ENCODE data around the gene ABHD17B.

ABHD17B gene

DNA sequence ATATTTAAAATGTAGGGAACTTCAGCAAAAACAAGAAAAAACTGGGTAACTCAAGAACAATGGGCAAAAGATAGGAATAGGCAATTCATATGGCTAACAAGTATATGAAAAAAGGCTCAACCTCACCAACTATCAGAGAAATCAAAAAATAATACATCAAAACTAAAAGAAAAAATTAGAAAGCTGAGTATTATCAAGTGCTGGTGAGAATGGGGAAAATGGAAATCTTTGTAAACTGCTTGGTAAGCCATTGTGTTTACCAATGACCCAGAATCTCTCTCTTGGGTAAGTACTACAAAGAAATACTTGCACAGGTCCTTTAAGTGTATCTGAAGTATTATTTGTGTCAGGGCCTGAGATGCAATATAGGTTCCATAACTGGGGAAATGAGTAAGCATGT, 27.0 kb downstream of the ABHD17B start:
- no peak for ATAC-seq (ENCODE audit: low read depth)
- TF ChIP-seq, protein P1, sequence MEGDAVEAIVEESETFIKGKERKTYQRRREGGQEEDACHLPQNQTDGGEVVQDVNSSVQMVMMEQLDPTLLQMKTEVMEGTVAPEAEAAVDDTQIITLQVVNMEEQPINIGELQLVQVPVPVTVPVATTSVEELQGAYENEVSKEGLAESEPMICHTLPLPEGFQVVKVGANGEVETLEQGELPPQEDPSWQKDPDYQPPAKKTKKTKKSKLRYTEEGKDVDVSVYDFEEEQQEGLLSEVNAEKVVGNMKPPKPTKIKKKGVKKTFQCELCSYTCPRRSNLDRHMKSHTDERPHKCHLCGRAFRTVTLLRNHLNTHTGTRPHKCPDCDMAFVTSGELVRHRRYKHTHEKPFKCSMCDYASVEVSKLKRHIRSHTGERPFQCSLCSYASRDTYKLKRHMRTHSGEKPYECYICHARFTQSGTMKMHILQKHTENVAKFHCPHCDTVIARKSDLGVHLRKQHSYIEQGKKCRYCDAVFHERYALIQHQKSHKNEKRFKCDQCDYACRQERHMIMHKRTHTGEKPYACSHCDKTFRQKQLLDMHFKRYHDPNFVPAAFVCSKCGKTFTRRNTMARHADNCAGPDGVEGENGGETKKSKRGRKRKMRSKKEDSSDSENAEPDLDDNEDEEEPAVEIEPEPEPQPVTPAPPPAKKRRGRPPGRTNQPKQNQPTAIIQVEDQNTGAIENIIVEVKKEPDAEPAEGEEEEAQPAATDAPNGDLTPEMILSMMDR (IDR thresholded peaks at IDR 0.05; ENCODE audit: poor library complexity, severe bottlenecking), result no peak
- H3K36me3 ChIP-seq (ENCODE audit: low read depth), result no peaks in the 10 kb centered on the region

DNA sequence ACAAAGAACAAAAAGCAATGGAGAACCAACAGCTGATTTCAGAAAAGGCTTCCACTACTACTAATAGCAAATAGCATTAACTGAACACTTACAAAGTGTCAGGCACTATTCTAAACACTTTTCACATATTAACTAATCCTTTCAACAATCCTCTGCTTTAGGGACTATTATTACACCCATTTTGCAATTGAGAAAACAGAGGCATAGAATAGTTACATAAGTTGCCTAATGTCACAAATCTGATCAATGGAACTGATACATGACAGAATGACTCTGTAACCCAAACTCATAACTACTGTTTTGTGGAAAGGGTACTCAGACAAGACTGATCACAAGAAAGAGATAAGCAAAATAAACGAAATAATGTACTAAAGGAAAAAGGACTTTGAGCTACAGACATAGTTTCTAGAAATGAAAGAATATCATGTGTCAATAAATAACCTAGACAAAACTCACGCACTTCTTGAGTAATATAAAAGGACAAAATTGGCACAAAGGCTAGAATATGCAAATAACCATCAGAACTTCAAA, 31.3 kb downstream of the ABHD17B start:
- DNase-seq (ENCODE audit: low spot score), result no peak

More for the DNA sequence above, 27.0 kb downstream of the ABHD17B start:
- no peaks in the 10 kb centered on the region for H3K4me1 ChIP-seq (ENCODE audit: insufficient read depth, poor library complexity, severe bottlenecking)
- no peaks in the 10 kb centered on the region for H3K27me3 ChIP-seq (ENCODE audit: insufficient read depth, poor library complexity, severe bottlenecking)
- no peak overlapping the region for H3K27ac ChIP-seq (ENCODE audit: poor library complexity, severe bottlenecking)
- no peak overlapping the region for H3K4me3 ChIP-seq (ENCODE audit: severe bottlenecking)
- peaks cover 3% of the 10 kb centered on the region for H3K9me3 ChIP-seq (ENCODE audit: severe bottlenecking)
- no peak for DNase-seq (ENCODE audit: low spot score)

DNA sequence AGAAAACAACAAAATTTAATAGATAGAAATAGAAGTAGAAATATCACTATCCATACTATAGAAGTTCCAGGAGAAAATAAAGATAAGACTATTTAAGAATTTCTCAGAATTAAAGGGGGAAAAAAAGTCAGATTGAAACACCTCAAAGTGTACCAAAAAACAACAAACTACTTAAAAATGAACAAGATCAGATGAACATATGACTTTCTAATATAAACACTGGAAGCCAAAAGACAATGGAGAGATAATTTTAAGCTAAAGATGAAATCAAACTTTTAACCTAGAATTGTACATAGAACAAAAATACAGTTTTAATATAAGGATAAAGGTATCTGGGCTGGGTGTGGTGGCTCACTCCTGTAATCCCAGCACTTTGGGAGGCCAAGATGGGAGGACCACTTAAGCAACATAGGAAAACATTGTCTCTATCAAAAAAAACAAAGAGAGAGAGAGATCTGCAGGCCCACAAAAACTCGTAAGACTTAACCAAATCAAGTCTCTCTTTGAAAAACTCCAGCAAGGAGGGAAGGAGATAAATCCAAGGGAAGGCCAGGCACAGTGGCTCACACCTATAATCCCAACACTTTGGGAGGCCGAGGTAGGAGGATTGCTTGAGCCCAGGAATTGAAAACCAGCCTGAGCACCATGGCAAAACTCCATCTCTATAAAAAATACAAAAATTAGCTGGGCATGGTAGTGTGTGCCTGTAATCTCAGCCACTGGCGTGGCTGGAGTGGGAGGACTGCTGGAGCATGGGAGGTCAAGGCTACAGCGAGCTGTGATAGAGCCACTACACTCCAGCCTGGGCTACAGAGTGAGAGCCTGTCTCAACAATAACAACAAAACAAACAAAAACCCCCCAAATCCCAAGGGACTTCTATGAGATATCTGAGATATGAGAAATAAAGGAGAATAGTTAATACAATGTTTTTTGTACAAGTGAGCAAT, 32.4 kb downstream of the ABHD17B start:
- TF ChIP-seq, protein P1 (IDR thresholded peaks at IDR 0.05; ENCODE audit: poor library complexity, severe bottlenecking), result no peak
- peaks cover 5% of the 10 kb centered on the region for H3K9me3 ChIP-seq (ENCODE audit: severe bottlenecking)
- ATAC-seq (ENCODE audit: low read depth) (no peak), DNase-seq (ENCODE audit: low spot score) (no peak)
- no peak overlapping the region for H3K27ac ChIP-seq (ENCODE audit: poor library complexity, severe bottlenecking)
- no peaks in the 10 kb centered on the region for H3K27me3 ChIP-seq (ENCODE audit: insufficient read depth, poor library complexity, severe bottlenecking)
- H3K4me1 ChIP-seq (ENCODE audit: insufficient read depth, poor library complexity, severe bottlenecking), result no peaks in the 10 kb centered on the region
- no peak overlapping the region for H3K4me3 ChIP-seq (ENCODE audit: severe bottlenecking)
- H3K36me3 ChIP-seq (ENCODE audit: low read depth), result peaks cover 5% of the 10 kb centered on the region; the same call in 1 of the 2 replicates

More for the DNA sequence above, 31.3 kb downstream of the ABHD17B start:
- ATAC-seq (ENCODE audit: low read depth), result no peak
- TF ChIP-seq, protein P1 (IDR thresholded peaks at IDR 0.05; ENCODE audit: poor library complexity, severe bottlenecking), result no peak
- no peaks in the 10 kb centered on the region; the same call in 1 of the 2 replicates for H3K36me3 ChIP-seq (ENCODE audit: low read depth)
- no peak overlapping the region for H3K4me3 ChIP-seq (ENCODE audit: severe bottlenecking)
- no peaks in the 10 kb centered on the region for H3K4me1 ChIP-seq (ENCODE audit: insufficient read depth, poor library complexity, severe bottlenecking)
- no peaks in the 10 kb centered on the region for H3K27me3 ChIP-seq (ENCODE audit: insufficient read depth, poor library complexity, severe bottlenecking)
- H3K27ac ChIP-seq (ENCODE audit: poor library complexity, severe bottlenecking), result no peak overlapping the region
- peaks cover 8% of the 10 kb centered on the region for H3K9me3 ChIP-seq (ENCODE audit: severe bottlenecking)

DNA sequence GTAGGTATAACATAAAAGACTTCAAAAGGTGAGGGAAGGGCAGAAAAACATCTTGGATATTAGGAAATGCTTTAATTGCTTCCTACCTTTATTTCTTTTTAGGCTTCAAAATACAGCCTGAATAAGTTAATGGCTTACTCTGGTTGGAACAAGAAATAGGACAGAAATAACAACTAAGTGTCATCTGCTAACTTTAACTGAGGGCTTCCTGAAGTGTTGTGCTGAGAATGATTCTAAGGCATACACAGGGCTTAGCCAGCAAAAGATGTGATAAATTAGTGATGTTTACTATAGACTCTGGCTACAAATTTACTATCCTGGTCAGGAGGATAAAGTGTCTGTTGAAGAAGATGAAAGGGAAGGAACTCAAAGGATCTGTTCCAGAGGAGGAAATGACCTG, 34.2 kb downstream of the ABHD17B start:
- H3K4me1 ChIP-seq (ENCODE audit: insufficient read depth, poor library complexity, severe bottlenecking), result no peaks in the 10 kb centered on the region
- peaks cover 5% of the 10 kb centered on the region for H3K9me3 ChIP-seq (ENCODE audit: severe bottlenecking)
- H3K36me3 ChIP-seq (ENCODE audit: low read depth), result peaks cover 13% of the 10 kb centered on the region; the same call in 1 of the 2 replicates
- TF ChIP-seq, protein P1 (IDR thresholded peaks at IDR 0.05; ENCODE audit: poor library complexity, severe bottlenecking), result no peak
- H3K4me3 ChIP-seq (ENCODE audit: severe bottlenecking), result no peak overlapping the region
- DNase-seq (ENCODE audit: low spot score), result no peak
- no peak for ATAC-seq (ENCODE audit: low read depth)
- H3K27me3 ChIP-seq (ENCODE audit: insufficient read depth, poor library complexity, severe bottlenecking), result no peaks in the 10 kb centered on the region
- H3K27ac ChIP-seq (ENCODE audit: poor library complexity, severe bottlenecking), result no peak overlapping the region
